ENCODE results near the gene PPP4R4. TPM values are rescaled to one million over a fixed set of nuclear protein-coding genes. Genes with fewer than 3 reads are reported as not detected.
"Not testable (repeated sequence)": the region's sequence is repeated elsewhere in the genome, so short reads cannot be mapped to it uniquely, and the experiment has no call there.

Gene PPP4R4
- total and polyA plus RNA-seq, 3 donors from 2014 or later, result 15.8 to 26.7 (median 24.3) TPM

- Histone ChIP-seq H3K9me3 (no peaks in the 10 kb centered on the region), H3K36me3 (ENCODE audit: low read depth, missing control alignments) (no peaks in the 10 kb centered on the region), H3K27me3 (no peaks in the 10 kb centered on the region), H3K4me3 (no peak overlapping the region), H3K4me1 (no peaks in the 10 kb centered on the region), H3K27ac (no peak overlapping the region)
- intact Hi-C loops (cut with DNase I; ENCODE audit: low total_unique reads), result no loop called here
- DNase-seq, result no peak
- no peak for TF ChIP-seq POLR2A (IDR thresholded peaks at IDR 0.05)
- no peak for TF ChIP-seq CTCF (IDR thresholded peaks at IDR 0.05)
- 78 to 80% methylated on average over 4 of the region's 4 CpGs for WGBS, 2 donors
Observed at GRCh38 chr14:94227029-94227428, 52.9 kb downstream of the PPP4R4 start.

GRCh38 chr14:94237046-94237445 is 62.9 kb downstream of the PPP4R4 start:
- intact Hi-C loops (cut with DNase I; ENCODE audit: low total_unique reads), result no loop called here

GRCh38 chr14:94237983-94238382 is 63.9 kb downstream of the PPP4R4 start:
- Histone ChIP-seq H3K4me1 (no peaks in the 10 kb centered on the region), H3K27me3 (no peaks in the 10 kb centered on the region), H3K4me3 (no peak overlapping the region), H3K9me3 (no peaks in the 10 kb centered on the region), H3K27ac (no peak overlapping the region), H3K36me3 (ENCODE audit: low read depth, missing control alignments) (no peaks in the 10 kb centered on the region)
- intact Hi-C loops (cut with DNase I; ENCODE audit: low total_unique reads), result no loop called here
- TF ChIP-seq POLR2A (IDR thresholded peaks at IDR 0.05) (no peak), CTCF (IDR thresholded peaks at IDR 0.05) (no peak)
- DNase-seq, result no peak
- WGBS, 2 donors, result 92 to 93% methylated on average over 4 of the region's 4 CpGs

More at GRCh38 chr14:94237046-94237445, 62.9 kb downstream of the PPP4R4 start:
- DNase-seq, result no peak
- TF ChIP-seq POLR2A (IDR thresholded peaks at IDR 0.05) (no peak), CTCF (IDR thresholded peaks at IDR 0.05) (no peak)
- H3K4me1 ChIP-seq, result no peaks in the 10 kb centered on the region
- no peak overlapping the region for H3K4me3 ChIP-seq
- H3K27ac ChIP-seq, result no peak overlapping the region
- no peaks in the 10 kb centered on the region for H3K36me3 ChIP-seq (ENCODE audit: low read depth, missing control alignments)
- H3K27me3 ChIP-seq, result no peaks in the 10 kb centered on the region
- no peaks in the 10 kb centered on the region for H3K9me3 ChIP-seq

GRCh38 chr14:94239406-94239805 is 65.3 kb downstream of the PPP4R4 start:
- TF ChIP-seq POLR2A (IDR thresholded peaks at IDR 0.05) (no peak), CTCF (IDR thresholded peaks at IDR 0.05) (no peak)

GRCh38 chr14:94244182-94244581 is 70.1 kb downstream of the PPP4R4 start:
- H3K27me3 ChIP-seq, result no peaks in the 10 kb centered on the region
- no peak overlapping the region for H3K27ac ChIP-seq
- no peaks in the 10 kb centered on the region for H3K9me3 ChIP-seq
- no peak overlapping the region for H3K4me3 ChIP-seq
- no peak for DNase-seq
- WGBS, 2 donors, result 96 to 100% methylated on average over 2 of the region's 2 CpGs
- no peaks in the 10 kb centered on the region for H3K36me3 ChIP-seq (ENCODE audit: low read depth, missing control alignments)
- intact Hi-C loops (cut with DNase I; ENCODE audit: low total_unique reads), result no loop called here
- no peaks in the 10 kb centered on the region for H3K4me1 ChIP-seq
- TF ChIP-seq CTCF (IDR thresholded peaks at IDR 0.05), result no peak
- TF ChIP-seq POLR2A (IDR thresholded peaks at IDR 0.05), result no peak

More at GRCh38 chr14:94239406-94239805, 65.3 kb downstream of the PPP4R4 start:
- H3K36me3 ChIP-seq (ENCODE audit: low read depth, missing control alignments), result no peaks in the 10 kb centered on the region
- 91 to 96% methylated on average over 2 of the region's 2 CpGs for WGBS, 2 donors
- DNase-seq, result no peak
- intact Hi-C loops (cut with DNase I; ENCODE audit: low total_unique reads), result no loop called here
- H3K9me3 ChIP-seq, result no peaks in the 10 kb centered on the region
- H3K4me3 ChIP-seq, result no peak overlapping the region
- H3K4me1 ChIP-seq, result no peaks in the 10 kb centered on the region
- H3K27me3 ChIP-seq, result no peaks in the 10 kb centered on the region
- no peak overlapping the region for H3K27ac ChIP-seq

GRCh38 chr14:94264195-94264594 is 90.1 kb downstream of the PPP4R4 start:
- intact Hi-C loops (cut with DNase I; ENCODE audit: low total_unique reads); H3K4me3 ChIP-seq; H3K9me3 ChIP-seq; DNase-seq; H3K36me3 ChIP-seq (ENCODE audit: low read depth, missing control alignments); H3K27me3 ChIP-seq; H3K27ac ChIP-seq; H3K4me1 ChIP-seq: not testable (repeated sequence)
- 63 to 92% methylated on average over 3 of the region's 3 CpGs for WGBS, 2 donors

Data from testis (tissue), 3 donors.